ENCODE data around the gene SIK3. TPM values are rescaled to one million over a fixed set of nuclear protein-coding genes. Genes with fewer than 3 reads are reported as not detected.

Gene SIK3
- total RNA-seq, 1 donor from 2014 or later, result 24.4 TPM

- no peaks in the 10 kb centered on the region for H3K36me3 ChIP-seq
- H3K9me3 ChIP-seq (ENCODE audit: low read depth), result no peaks in the 10 kb centered on the region
- no peaks in the 10 kb centered on the region for H3K27me3 ChIP-seq
- peak overlapping the region; percentile 57 for H3K27ac ChIP-seq
- H3K9ac ChIP-seq, result no peak overlapping the region
- DNase-seq (ENCODE audit: low spot score), result peak; percentile 61
- TF ChIP-seq, protein P1, sequence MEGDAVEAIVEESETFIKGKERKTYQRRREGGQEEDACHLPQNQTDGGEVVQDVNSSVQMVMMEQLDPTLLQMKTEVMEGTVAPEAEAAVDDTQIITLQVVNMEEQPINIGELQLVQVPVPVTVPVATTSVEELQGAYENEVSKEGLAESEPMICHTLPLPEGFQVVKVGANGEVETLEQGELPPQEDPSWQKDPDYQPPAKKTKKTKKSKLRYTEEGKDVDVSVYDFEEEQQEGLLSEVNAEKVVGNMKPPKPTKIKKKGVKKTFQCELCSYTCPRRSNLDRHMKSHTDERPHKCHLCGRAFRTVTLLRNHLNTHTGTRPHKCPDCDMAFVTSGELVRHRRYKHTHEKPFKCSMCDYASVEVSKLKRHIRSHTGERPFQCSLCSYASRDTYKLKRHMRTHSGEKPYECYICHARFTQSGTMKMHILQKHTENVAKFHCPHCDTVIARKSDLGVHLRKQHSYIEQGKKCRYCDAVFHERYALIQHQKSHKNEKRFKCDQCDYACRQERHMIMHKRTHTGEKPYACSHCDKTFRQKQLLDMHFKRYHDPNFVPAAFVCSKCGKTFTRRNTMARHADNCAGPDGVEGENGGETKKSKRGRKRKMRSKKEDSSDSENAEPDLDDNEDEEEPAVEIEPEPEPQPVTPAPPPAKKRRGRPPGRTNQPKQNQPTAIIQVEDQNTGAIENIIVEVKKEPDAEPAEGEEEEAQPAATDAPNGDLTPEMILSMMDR (IDR thresholded peaks at IDR 0.05), result no peak
- TF ChIP-seq EZH2 (IDR thresholded peaks at IDR 0.05), result no peak
- TF ChIP-seq EZH2phosphoT487 (IDR thresholded peaks at IDR 0.05), result no peak
- peak overlapping the region; percentile 19 for H3K4me2 ChIP-seq
- H4K20me1 ChIP-seq (ENCODE audit: low read depth), result no peaks in the 10 kb centered on the region
- Mint-ChIP-seq H3K4me3 (no peak overlapping the region), H3K36me3 (no peaks in the 10 kb centered on the region), H3K9me3 (no peaks in the 10 kb centered on the region), H3K4me1 (peaks cover 5% of the 10 kb centered on the region), H3K27me3 (ENCODE audit: insufficient read depth, low read depth) (peaks cover 2% of the 10 kb centered on the region), H3K27ac (no peak overlapping the region)
- H2AFZ ChIP-seq (replicated peaks), result no peak overlapping the region
- H3K4me3 ChIP-seq, result no peak overlapping the region
- no peaks in the 10 kb centered on the region for H3K79me2 ChIP-seq (ENCODE audit: low read depth)
- H3K4me1 ChIP-seq, result peaks cover 10% of the 10 kb centered on the region
- H3F3A ChIP-seq (ENCODE audit: low read depth), result peaks cover 3% of the 10 kb centered on the region
Observed at GRCh38 chr11:116885951-116886655, 212.1 kb downstream of the SIK3 start.

GRCh38 chr11:116882386-116882785, 215.8 kb downstream of the SIK3 start:
- DNase-seq (ENCODE audit: low spot score), result no peak
- H3K9me3 ChIP-seq (ENCODE audit: low read depth), result no peaks in the 10 kb centered on the region
- peaks cover 10% of the 10 kb centered on the region for H3K4me1 ChIP-seq
- no peak overlapping the region for H2AFZ ChIP-seq (replicated peaks)
- no peaks in the 10 kb centered on the region for H3K79me2 ChIP-seq (ENCODE audit: low read depth)
- Mint-ChIP-seq H3K9me3 (no peaks in the 10 kb centered on the region), H3K4me3 (no peak overlapping the region), H3K36me3 (peaks cover 1% of the 10 kb centered on the region), H3K4me1 (peaks cover 8% of the 10 kb centered on the region), H3K27ac (no peak overlapping the region), H3K27me3 (ENCODE audit: insufficient read depth, low read depth) (no peaks in the 10 kb centered on the region)
- H3K36me3 ChIP-seq, result no peaks in the 10 kb centered on the region
- H3K4me3 ChIP-seq, result no peak overlapping the region
- H4K20me1 ChIP-seq (ENCODE audit: low read depth), result peaks cover 5% of the 10 kb centered on the region
- no peaks in the 10 kb centered on the region for H3K27me3 ChIP-seq
- no peak overlapping the region for H3K27ac ChIP-seq
- TF ChIP-seq, protein P1 (IDR thresholded peaks at IDR 0.05), result no peak
- TF ChIP-seq EZH2phosphoT487 (IDR thresholded peaks at IDR 0.05), result no peak
- no peak overlapping the region for H3K9ac ChIP-seq
- peaks cover 11% of the 10 kb centered on the region for H3F3A ChIP-seq (ENCODE audit: low read depth)
- H3K4me2 ChIP-seq, result no peak overlapping the region

DNA sequence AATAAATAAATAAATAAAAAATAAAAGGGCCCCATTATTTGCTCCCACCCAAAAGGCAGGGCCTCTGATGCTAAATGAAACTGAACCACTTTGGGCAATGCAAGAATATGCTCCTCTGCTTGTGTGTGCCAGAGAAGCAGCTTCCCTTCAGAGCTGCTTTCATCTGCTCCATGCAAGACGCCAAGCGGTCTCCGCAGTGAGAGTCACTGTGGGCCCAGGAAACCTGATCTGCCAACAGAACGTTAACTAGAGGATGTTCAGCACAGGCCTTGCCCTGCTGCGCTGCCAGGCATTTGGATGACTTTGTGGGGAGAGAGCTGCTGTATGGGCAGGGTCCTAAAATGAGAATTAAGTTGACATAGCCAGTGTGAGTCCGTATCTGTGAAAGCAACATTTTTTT, 217.1 kb downstream of the SIK3 start:
- no peaks in the 10 kb centered on the region for H3K79me2 ChIP-seq (ENCODE audit: low read depth)

More for the DNA sequence above, 217.1 kb downstream of the SIK3 start:
- no peak overlapping the region for H3K4me3 Mint-ChIP-seq
- H4K20me1 ChIP-seq (ENCODE audit: low read depth), result peaks cover 5% of the 10 kb centered on the region
- H3K27me3 Mint-ChIP-seq (ENCODE audit: insufficient read depth, low read depth), result no peaks in the 10 kb centered on the region
- no peak overlapping the region for H3K9ac ChIP-seq
- TF ChIP-seq EZH2phosphoT487 (IDR thresholded peaks at IDR 0.05) (no peak), EZH2 (IDR thresholded peaks at IDR 0.05) (no peak)
- TF ChIP-seq, protein P1 (IDR thresholded peaks at IDR 0.05), result no peak
- no peaks in the 10 kb centered on the region for H3K36me3 ChIP-seq
- H3F3A ChIP-seq (ENCODE audit: low read depth), result peaks cover 8% of the 10 kb centered on the region
- peaks cover 6% of the 10 kb centered on the region for H3K4me1 Mint-ChIP-seq
- H3K9me3 Mint-ChIP-seq, result no peaks in the 10 kb centered on the region
- no peak for DNase-seq (ENCODE audit: low spot score)
- no peaks in the 10 kb centered on the region for H3K9me3 ChIP-seq (ENCODE audit: low read depth)
- H3K27ac ChIP-seq, result no peak overlapping the region
- H3K36me3 Mint-ChIP-seq, result peaks cover 1% of the 10 kb centered on the region
- no peaks in the 10 kb centered on the region for H3K27me3 ChIP-seq
- H2AFZ ChIP-seq (replicated peaks), result no peak overlapping the region
- H3K4me3 ChIP-seq, result no peak overlapping the region
- peaks cover 2% of the 10 kb centered on the region for H3K4me1 ChIP-seq
- no peak overlapping the region for H3K4me2 ChIP-seq
- peak overlapping the region; percentile 3 for H3K27ac Mint-ChIP-seq

All from neural progenitor cell (in vitro differentiated cells).